ENCODE data around the gene POM121C.
"Not testable (repeated sequence)": the region's sequence is repeated elsewhere in the genome, so short reads cannot be mapped to it uniquely, and the experiment has no call there.

The POM121C gene

GRCh38 chr7:75416787-75417186, 69.3 kb downstream of the POM121C start:
- DNase-seq (ENCODE audit: low read depth, low spot score); in situ Hi-C loops (cut with HindIII; ENCODE audit: low sequenced_read_pairs); H3K4me3 ChIP-seq (ENCODE audit: low read depth, low read length): not testable (repeated sequence)

- H3K4me3 ChIP-seq (ENCODE audit: low read depth, low read length); in situ Hi-C loops (cut with HindIII; ENCODE audit: low sequenced_read_pairs); DNase-seq (ENCODE audit: low read depth, low spot score): not testable (repeated sequence)
Observed at GRCh38 chr7:75415829-75416373, 70.2 kb downstream of the POM121C start.

- DNase-seq (ENCODE audit: low read depth, low spot score); in situ Hi-C loops (cut with HindIII; ENCODE audit: low sequenced_read_pairs); H3K4me3 ChIP-seq (ENCODE audit: low read depth, low read length): not testable (repeated sequence)
Observed at GRCh38 chr7:75415428-75415817, 70.7 kb downstream of the POM121C start.

- DNase-seq (ENCODE audit: low read depth, low spot score); in situ Hi-C loops (cut with HindIII; ENCODE audit: low sequenced_read_pairs); H3K4me3 ChIP-seq (ENCODE audit: low read depth, low read length): not testable (repeated sequence)
Observed at GRCh38 chr7:75414708-75415427, 71.2 kb downstream of the POM121C start.

GRCh38 chr7:75414204-75414603, 71.9 kb downstream of the POM121C start:
- DNase-seq (ENCODE audit: low read depth, low spot score); H3K4me3 ChIP-seq (ENCODE audit: low read depth, low read length); in situ Hi-C loops (cut with HindIII; ENCODE audit: low sequenced_read_pairs): not testable (repeated sequence)

- DNase-seq (ENCODE audit: low read depth, low spot score); in situ Hi-C loops (cut with HindIII; ENCODE audit: low sequenced_read_pairs); H3K4me3 ChIP-seq (ENCODE audit: low read depth, low read length): not testable (repeated sequence)
Observed at GRCh38 chr7:75410823-75411173, 75.3 kb downstream of the POM121C start.

- H3K4me3 ChIP-seq (ENCODE audit: low read depth, low read length), result peak overlapping the region; percentile 31
- in situ Hi-C loops (cut with HindIII; ENCODE audit: low sequenced_read_pairs); DNase-seq (ENCODE audit: low read depth, low spot score): not testable (repeated sequence)
Observed at GRCh38 chr7:75409880-75410822, 75.9 kb downstream of the POM121C start.

- H3K4me3 ChIP-seq (ENCODE audit: low read depth, low read length); DNase-seq (ENCODE audit: low read depth, low spot score); in situ Hi-C loops (cut with HindIII; ENCODE audit: low sequenced_read_pairs): not testable (repeated sequence)
Observed at GRCh38 chr7:75404663-75405062, 81.4 kb downstream of the POM121C start.

GRCh38 chr7:75403455-75404443, 82.3 kb downstream of the POM121C start:
- DNase-seq (ENCODE audit: low read depth, low spot score); in situ Hi-C loops (cut with HindIII; ENCODE audit: low sequenced_read_pairs); H3K4me3 ChIP-seq (ENCODE audit: low read depth, low read length): not testable (repeated sequence)

GRCh38 chr7:75400575-75400974, 85.5 kb downstream of the POM121C start:
- in situ Hi-C loops (cut with HindIII; ENCODE audit: low sequenced_read_pairs); DNase-seq (ENCODE audit: low read depth, low spot score); H3K4me3 ChIP-seq (ENCODE audit: low read depth, low read length): not testable (repeated sequence)

- DNase-seq (ENCODE audit: low read depth, low spot score); H3K4me3 ChIP-seq (ENCODE audit: low read depth, low read length); in situ Hi-C loops (cut with HindIII; ENCODE audit: low sequenced_read_pairs): not testable (repeated sequence)
Observed at GRCh38 chr7:75398771-75399700, 87.1 kb downstream of the POM121C start.

GRCh38 chr7:75397865-75398264, 88.2 kb downstream of the POM121C start:
- in situ Hi-C loops (cut with HindIII; ENCODE audit: low sequenced_read_pairs); H3K4me3 ChIP-seq (ENCODE audit: low read depth, low read length); DNase-seq (ENCODE audit: low read depth, low spot score): not testable (repeated sequence)

- DNase-seq (ENCODE audit: low read depth, low spot score); in situ Hi-C loops (cut with HindIII; ENCODE audit: low sequenced_read_pairs); H3K4me3 ChIP-seq (ENCODE audit: low read depth, low read length): not testable (repeated sequence)
Observed at GRCh38 chr7:75395329-75395728, 90.8 kb downstream of the POM121C start, which contains the start of gene TRIM73. TRIM73 (plus strand) TSS chr7:75395629; CDS start chr7:75398934, 3,305 bp downstream.

- H3K4me3 ChIP-seq (ENCODE audit: low read depth, low read length); DNase-seq (ENCODE audit: low read depth, low spot score); in situ Hi-C loops (cut with HindIII; ENCODE audit: low sequenced_read_pairs): not testable (repeated sequence)
Observed at GRCh38 chr7:75393194-75393593, 92.9 kb downstream of the POM121C start.

- H3K4me3 ChIP-seq (ENCODE audit: low read depth, low read length); in situ Hi-C loops (cut with HindIII; ENCODE audit: low sequenced_read_pairs); DNase-seq (ENCODE audit: low read depth, low spot score): not testable (repeated sequence)
Observed at GRCh38 chr7:75374519-75375317, 111.4 kb downstream of the POM121C start.
